DOHH2 (cell line): ENCODE measurements around the gene ALKBH4.

Experiments
- H3F3A ChIP-seq: fragments of 200-600 bp; sonication (generic), shearing (Covaris generic); 2 replicates; pipeline ENCODE4 v1.6.0; 2016; ENCODE audit warnings: antibody characterized with exemption, mild to moderate bottlenecking; ENCODE audit not compliant: control insufficient read depth, insufficient read depth
- H3K27ac ChIP-seq: fragments of 200-600 bp; sonication (generic); 2 replicates; pipeline ENCODE4 v1.5.1; 2014; ENCODE audit warnings: low read depth, mild to moderate bottlenecking, low read length, moderate library complexity
- H3K27me3 ChIP-seq: fragments of 200-600 bp; sonication (generic); 2 replicates; pipeline ENCODE4 v1.6.1; 2014; ENCODE audit warnings: mild to moderate bottlenecking, low read length, mixed read lengths; ENCODE audit not compliant: control insufficient read depth
- H3K36me3 ChIP-seq: fragments of 200-600 bp; sonication (generic); 2 replicates; pipeline ENCODE4 v1.6.1; 2014; ENCODE audit warnings: mild to moderate bottlenecking, low read length, moderate library complexity, mixed read lengths; ENCODE audit not compliant: control insufficient read depth
- H3K4me1 ChIP-seq: fragments of 200-600 bp; sonication (generic); 2 replicates; pipeline ENCODE4 v1.6.1; 2014; ENCODE audit warnings: mild to moderate bottlenecking, low read length, mixed read lengths; ENCODE audit not compliant: control insufficient read depth
- H3K4me2 ChIP-seq: fragments of 200-600 bp; sonication (generic); 2 replicates; pipeline ENCODE4 v1.6.0; 2014; ENCODE audit warnings: mild to moderate bottlenecking, low read length, moderate library complexity
- H3K4me3 ChIP-seq: fragments of 200-600 bp; sonication (generic); 2 replicates; pipeline ENCODE4 v1.5.1; 2014; ENCODE audit warnings: mild to moderate bottlenecking, low read length, mixed read lengths
- H3K79me2 ChIP-seq: fragments of 200-600 bp; sonication (generic); 2 replicates; pipeline ENCODE4 v1.6.1; 2014; ENCODE audit warnings: mild to moderate bottlenecking, low read length, mixed read lengths; ENCODE audit not compliant: control insufficient read depth
- H3K9me2 ChIP-seq: fragments of 200-600 bp; sonication (generic); replicated peaks from 2 replicates; pipeline ENCODE4 v1.6.1; 2014; ENCODE audit warnings: mild to moderate bottlenecking, low read length, mixed read lengths; ENCODE audit not compliant: control insufficient read depth
- H3K9me3 ChIP-seq: fragments of 200-600 bp; sonication (generic); 2 replicates; pipeline ENCODE4 v1.6.1; 2014; ENCODE audit warnings: antibody characterized with exemption, low read length, mixed read lengths; ENCODE audit not compliant: control insufficient read depth, insufficient read depth
- H4K20me1 ChIP-seq: fragments of 200-600 bp; sonication (generic); 2 replicates; pipeline ENCODE4 v1.6.0; 2014; ENCODE audit warnings: low read depth, mild to moderate bottlenecking, antibody characterized with exemption, low read length, moderate library complexity; ENCODE audit not compliant: control insufficient read depth, insufficient read depth
- EZH2phosphoT487 ChIP-seq: fragments of 200-600 bp; sonication (generic); IDR thresholded peaks from 2 replicates; pipeline ENCODE4 v1.6.1; 2017; ENCODE audit warnings: borderline replicate concordance, mild to moderate bottlenecking, antibody characterized with exemption, low read length, moderate library complexity, mixed read lengths
- TF ChIP-seq, protein P1 (sequence below): fragments of 200-600 bp; sonication (generic); IDR thresholded peaks from one replicate; pipeline ENCODE4 v1.5.1; 2014; ENCODE audit warnings: antibody characterized with exemption, mild to moderate bottlenecking, low read depth, low read length; ENCODE audit not compliant: poor library complexity, severe bottlenecking

The ALKBH4 gene

GRCh38 chr7:102469972-102470825, 5.5 kb upstream of the ALKBH4 start:
- Histone ChIP-seq H3K4me3 (no peak overlapping the region), H4K20me1 (peaks cover 9% of the 10 kb centered on the region; the same call in 1 of the 2 replicates), H3K9me3 (no peaks in the 10 kb centered on the region), H3K4me2 (no peak overlapping the region), H3F3A (peaks cover 4% of the 10 kb centered on the region; the same call in 1 of the 2 replicates), H3K36me3 (peaks cover 69% of the 10 kb centered on the region), H3K4me1 (peaks cover 17% of the 10 kb centered on the region), H3K27me3 (no peaks in the 10 kb centered on the region), H3K79me2 (peaks cover 15% of the 10 kb centered on the region), H3K27ac (no peak overlapping the region), H3K9me2 (no peaks in the 10 kb centered on the region)
- TF ChIP-seq EZH2phosphoT487 = no peak
- TF ChIP-seq, protein P1, sequence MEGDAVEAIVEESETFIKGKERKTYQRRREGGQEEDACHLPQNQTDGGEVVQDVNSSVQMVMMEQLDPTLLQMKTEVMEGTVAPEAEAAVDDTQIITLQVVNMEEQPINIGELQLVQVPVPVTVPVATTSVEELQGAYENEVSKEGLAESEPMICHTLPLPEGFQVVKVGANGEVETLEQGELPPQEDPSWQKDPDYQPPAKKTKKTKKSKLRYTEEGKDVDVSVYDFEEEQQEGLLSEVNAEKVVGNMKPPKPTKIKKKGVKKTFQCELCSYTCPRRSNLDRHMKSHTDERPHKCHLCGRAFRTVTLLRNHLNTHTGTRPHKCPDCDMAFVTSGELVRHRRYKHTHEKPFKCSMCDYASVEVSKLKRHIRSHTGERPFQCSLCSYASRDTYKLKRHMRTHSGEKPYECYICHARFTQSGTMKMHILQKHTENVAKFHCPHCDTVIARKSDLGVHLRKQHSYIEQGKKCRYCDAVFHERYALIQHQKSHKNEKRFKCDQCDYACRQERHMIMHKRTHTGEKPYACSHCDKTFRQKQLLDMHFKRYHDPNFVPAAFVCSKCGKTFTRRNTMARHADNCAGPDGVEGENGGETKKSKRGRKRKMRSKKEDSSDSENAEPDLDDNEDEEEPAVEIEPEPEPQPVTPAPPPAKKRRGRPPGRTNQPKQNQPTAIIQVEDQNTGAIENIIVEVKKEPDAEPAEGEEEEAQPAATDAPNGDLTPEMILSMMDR = no peak

DNA sequence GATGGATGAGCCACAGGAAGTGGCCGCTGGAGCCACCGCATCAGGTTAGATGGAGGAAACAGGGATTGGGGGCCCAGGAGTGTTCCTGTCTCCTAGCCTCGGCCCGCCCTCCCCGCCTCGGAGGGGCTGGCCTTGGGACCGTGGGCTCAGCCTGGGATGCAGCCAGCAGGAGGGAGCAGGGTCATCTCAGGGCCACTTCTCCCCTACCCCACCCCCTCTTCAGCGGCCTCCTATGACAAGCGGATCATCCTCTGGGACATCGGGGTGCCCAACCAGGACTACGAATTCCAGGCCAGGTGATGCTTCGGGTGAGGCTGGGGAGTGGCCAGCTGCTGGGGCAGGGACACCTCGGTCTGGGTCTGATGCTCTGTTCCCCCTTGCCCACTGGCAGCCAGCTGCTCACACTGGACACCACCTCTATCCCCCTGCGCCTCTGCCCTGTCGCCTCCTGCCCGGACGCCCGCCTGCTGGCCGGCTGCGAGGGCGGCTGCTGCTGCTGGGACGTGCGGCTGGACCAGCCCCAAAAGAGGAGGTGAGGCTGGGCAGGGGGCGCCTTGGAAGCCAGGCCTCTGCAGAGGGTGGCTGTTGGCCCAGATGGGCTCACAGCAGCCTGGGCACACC, 4.8 kb upstream of the ALKBH4 start:
- H3K79me2 ChIP-seq = peaks cover 20% of the 10 kb centered on the region
- H3K27me3 ChIP-seq = no peaks in the 10 kb centered on the region
- peaks cover 4% of the 10 kb centered on the region; the same call in 1 of the 2 replicates for H3F3A ChIP-seq
- peaks cover 9% of the 10 kb centered on the region; the same call in 1 of the 2 replicates for H4K20me1 ChIP-seq
- no peak overlapping the region for H3K4me2 ChIP-seq
- H3K27ac ChIP-seq = no peak overlapping the region
- H3K4me3 ChIP-seq = no peak overlapping the region
- H3K9me2 ChIP-seq = no peaks in the 10 kb centered on the region
- peaks cover 70% of the 10 kb centered on the region for H3K36me3 ChIP-seq
- no peak for TF ChIP-seq EZH2phosphoT487
- TF ChIP-seq, protein P1 = no peak
- no peaks in the 10 kb centered on the region for H3K9me3 ChIP-seq
- peaks cover 17% of the 10 kb centered on the region for H3K4me1 ChIP-seq

- Histone ChIP-seq H3K4me2 (no peak overlapping the region), H3K4me1 (peaks cover 22% of the 10 kb centered on the region), H3K36me3 (peaks cover 70% of the 10 kb centered on the region), H3K27me3 (no peaks in the 10 kb centered on the region), H3F3A (peaks cover 4% of the 10 kb centered on the region; the same call in 1 of the 2 replicates), H3K4me3 (no peak overlapping the region), H3K9me3 (no peaks in the 10 kb centered on the region), H3K79me2 (peaks cover 27% of the 10 kb centered on the region), H3K27ac (no peak overlapping the region), H3K9me2 (no peaks in the 10 kb centered on the region), H4K20me1 (peaks cover 9% of the 10 kb centered on the region; the same call in 1 of the 2 replicates)
- TF ChIP-seq, protein P1 = no peak
Measured at GRCh38 chr7:102468478-102469350, 4.1 kb upstream of the ALKBH4 start.
